Upper lobe of left lung (tissue), 4 donors: ENCODE data around the gene SH3TC2.

Source experiments
- CTCF ChIP-seq, 6 experiments: fragments of 450-650 bp in 4 of 6; fragments of 200-600 bp in 2 of 6; sonication (generic) in 2 of 6; IDR thresholded peaks; one replicate each; pipeline ENCODE4 v1.5.1; 2016 to 2019; ENCODE audit warnings: antibody characterized with exemption in 6 of 6
- POLR2A ChIP-seq, 4 donors: fragments of 450-650 bp; IDR thresholded peaks; one replicate each; pipeline ENCODE4 v1.5.1; 2016 to 2017; ENCODE audit warnings: antibody characterized with exemption in 4 of 4, mild to moderate bottlenecking in 2 of 4

- TF ChIP-seq CTCF (IDR thresholded peaks at IDR 0.05) (no peak), POLR2A (IDR thresholded peaks at IDR 0.05) (no peak)
Measured at GRCh38 chr5:149100331-149100730, 37.5 kb upstream of the SH3TC2 start.
